ENCODE measurements around the gene MRGPRG.

Gene MRGPRG

DNA sequence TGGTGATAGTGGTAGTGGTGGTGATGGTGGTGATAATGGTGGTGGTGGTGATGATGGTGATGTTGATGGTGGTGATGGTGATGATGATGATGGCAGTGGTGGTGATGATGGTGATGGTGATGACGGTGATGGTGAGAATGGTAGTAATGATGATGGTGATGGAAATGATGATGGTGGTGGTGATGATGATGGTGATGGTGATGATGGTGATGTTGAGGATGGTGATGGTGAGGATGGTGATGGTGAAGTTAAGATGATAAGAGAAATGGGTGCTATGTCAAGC is 11.8 kb downstream of the MRGPRG start:
- DNase-seq = no peak

DNA sequence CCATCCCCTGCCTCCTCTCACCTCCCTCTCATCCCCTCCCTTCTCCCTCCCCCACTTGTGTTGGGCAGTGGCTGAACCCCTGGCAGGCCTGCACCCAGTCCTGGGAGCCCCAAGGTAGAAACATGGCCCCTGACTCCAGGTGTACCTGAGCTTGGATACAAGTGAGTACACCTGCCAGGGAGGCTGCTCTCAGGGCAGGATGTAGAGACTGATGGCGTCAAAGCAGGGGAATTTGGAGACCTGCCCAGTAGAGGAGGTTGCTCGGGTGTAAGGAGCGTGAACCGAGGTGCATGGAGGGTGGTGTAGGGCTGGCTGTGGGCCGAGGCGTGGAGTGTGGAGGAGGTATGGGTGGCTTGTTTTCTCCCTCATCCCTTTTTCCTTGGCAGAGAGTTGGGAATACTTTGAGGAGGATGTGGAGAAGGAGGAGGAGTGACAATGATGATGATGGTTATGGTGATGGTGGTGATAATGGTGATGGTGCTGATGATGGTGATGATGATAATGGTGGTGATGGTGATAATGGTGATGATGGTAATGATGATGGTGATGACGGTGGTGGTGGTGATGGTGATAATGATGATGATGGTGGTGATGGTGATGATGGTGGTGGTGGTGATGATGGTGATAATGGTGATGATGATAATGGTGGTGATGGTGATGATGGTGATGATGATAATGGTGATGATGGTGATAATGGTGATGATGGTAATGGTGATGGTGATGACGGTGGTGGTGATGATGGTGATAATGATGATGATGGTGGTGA is 12.3 kb downstream of the MRGPRG start:
- DNase-seq = no peak

DNA sequence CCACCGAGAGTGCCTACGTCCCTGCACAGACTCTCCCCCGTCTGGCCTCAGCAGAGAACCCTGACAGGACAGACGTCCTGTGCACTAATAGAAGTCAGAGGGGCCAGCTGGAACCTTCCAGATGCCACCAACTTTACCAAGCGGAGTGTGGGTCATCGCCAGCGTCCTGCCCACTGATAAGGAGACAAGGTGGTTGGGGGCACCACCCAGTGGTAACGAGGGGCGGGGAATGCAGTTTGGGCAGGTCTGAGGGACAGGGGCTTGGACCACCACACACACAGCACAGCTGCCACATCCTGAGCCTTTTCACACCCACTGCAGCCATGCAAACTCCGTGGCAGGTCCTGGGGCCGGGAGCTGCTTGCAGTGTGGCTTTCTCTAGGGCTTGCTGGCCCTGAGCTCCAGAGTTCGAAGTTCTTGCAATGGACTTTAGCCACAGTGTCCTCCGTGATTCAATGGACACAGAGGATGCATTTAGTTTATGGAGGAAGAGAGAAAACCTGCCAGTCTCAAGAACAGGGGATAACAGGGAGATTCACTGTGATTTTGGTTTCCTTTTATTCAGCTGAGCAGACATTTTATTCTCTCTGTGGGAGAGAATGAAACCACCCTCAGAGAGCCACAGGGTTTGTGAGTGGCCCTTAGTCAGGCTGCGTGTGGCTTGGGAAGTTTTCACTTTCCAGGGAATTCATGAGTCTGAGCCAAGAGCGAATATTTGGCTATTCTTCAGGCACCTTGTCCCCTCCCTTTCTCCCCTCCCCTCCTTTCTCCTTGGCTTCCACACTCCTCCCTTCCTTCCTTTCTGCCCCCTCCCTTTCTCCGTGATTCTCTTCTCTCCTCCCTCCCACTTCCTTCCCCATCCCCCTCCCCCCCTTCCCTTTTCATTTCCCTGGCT is 13.1 kb downstream of the MRGPRG start:
- no peak for DNase-seq

DNA sequence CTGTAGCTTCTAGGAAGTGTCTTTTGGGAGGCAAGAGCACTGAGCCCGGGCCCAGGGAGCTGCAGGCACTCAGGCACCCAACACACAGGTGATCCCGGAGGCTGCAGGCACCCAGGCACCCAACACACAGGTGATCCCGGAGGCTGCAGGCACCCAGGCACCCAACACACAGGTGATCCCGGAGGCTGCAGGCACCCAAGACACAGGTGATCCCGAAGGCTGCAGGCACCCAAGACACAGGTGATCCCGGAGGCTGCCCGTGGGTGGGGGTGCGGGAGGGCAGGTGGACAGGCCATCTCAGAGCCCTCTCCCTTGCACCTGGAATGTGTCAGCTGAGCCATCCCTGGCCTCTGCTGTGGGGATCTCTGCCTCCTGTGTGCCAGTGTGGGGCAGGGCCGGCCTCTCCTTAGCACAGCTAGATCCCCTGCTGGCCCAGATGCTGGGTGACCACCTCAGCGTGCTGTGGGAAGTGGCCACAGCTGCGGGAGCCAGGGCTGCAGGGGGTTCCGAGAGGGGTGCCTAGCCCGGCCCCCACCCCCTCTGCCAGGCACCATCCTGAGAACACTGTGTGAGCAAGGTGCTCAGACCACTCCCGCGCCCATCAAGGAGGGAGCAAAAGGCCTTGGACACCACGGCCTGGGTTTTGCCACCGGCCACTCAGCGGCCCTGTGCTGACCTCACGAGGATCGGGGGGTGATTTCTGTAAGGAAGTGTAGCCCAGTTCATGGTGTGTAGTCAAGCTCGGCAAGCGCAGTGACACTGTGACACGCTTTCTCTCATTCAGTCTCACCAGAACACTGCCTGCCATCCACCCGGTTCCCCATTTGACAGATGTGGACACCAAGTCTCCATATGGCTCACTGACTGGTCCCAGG is 14.2 kb downstream of the MRGPRG start:
- DNase-seq = no peak

DNA sequence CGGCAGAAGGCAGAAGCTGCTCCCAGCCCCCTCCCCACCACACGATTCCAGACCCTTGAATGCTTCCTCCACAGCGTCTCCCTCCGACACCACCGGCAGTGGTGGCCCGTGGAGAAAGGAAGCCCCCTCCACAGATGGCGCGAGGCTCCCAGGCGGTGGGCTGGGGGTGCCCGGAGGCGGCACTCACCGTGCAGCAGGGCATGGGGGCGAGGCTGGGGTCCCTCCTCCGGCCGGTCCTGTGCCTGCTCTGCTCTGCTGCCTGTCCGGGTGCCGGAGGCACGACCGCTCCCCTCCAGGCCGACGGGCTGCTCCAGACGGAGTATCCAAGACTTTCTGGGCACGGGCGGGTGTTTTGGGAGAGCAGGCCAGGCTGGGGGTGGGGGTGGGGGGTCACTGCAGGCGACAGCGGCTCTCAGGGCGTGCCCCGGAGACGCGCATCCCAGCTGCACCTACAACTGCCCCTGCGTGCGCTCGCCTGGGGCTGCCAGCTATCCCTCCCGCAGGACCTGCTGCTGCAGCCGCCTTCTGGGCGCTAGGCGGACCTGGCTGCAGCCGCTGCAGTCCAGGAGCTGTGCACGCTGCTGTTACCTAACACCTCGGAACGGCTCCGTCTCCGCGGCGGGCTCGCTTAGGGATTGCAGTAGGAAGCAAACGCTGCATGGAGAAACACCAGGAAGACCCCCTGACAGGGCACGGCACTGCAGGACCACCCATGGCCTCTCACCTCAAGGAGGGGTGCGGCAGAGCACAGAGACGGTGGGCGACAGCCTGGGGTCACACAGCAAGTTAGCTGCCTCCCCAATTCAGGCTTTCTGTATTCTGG is 15.2 kb downstream of the MRGPRG start:
- no peak for DNase-seq

DNA sequence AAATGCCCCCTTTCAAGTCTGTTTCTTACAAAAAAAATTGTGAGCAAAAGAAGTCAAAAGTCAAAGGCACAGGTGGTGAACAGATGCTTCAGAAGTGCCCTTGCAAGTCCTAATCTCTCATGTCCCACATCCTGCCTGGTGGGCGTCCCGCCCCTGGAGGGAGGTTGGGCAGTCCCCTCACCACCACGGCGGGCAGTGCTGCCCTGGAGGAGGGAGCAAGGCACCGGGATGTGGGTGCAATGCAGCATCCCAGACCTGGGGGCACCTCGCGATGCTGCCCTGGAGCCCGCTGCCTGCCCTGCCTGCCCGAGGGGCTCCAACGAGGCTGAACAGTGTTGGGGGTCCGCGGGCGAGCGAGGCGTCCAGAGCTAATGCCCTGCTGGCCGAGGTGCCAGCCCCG is 15.9 kb downstream of the MRGPRG start:
- no peak for DNase-seq

DNA sequence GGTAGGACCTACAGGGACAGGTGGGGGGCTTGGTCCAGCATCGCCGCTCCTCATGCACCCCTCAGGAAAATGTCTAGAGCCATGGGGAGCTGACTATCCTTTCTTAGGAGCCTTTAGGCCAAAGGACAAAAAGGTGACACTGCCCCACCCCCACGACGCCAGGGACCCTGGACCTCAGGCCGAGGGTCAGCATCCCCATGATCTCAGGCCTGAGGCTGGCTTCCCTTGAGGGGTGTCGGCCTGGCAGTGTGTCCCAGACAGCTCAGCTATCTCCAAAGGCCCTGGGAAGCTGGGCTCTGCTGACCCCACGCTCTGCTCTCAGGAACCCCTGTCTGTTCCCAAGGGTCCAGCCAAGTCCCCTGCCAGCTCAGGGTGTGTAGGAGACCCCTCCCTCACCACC is 16.3 kb downstream of the MRGPRG start:
- no peak for DNase-seq

DNA sequence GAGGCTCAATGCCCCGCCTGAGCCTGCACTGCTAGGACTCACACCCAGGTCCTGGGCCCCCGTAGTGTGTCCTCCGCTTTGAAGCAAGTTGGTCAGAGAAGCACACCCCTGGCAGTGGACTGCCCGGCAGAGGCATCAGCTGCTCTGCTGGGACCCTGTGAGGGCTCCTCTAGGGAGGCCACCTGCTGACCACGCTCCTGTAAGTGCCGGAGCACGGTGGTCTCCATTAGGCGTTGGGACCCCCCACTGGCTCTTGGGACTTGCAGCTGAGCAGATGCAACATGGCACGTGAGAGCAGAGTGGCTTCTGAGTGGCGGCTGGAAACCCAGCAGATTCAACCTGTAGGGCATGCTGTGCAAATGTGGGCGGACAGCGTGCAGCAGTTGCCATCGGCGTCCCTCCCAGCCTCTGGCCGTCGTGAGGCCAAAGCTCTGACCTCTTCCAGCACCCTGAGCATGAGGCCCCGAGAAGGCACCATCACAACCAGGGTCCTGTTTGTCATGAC is 16.9 kb downstream of the MRGPRG start:
- no peak for DNase-seq

DNA sequence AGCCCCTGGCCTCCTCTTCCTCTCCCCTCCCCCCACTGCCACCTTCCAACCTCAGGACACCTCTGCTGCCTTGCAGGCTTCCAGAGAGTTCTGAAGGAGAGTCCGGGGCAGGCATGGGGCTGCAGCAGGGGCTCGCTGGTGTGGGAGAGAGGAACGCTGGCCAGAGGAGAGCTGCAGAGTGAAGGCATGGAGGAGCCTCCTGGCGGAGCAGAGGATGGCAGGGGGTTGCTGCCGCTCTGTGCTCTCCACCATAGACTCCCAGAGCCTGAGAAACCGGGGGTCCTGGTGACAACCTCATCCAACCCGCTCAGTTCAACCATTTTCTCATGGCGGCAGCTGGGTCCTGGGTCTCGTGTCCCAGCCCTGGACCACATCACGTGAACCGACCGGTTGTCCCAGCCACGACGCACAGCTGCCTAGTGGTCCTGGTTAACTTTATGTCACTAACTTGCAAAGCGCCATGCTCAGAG is 17.5 kb downstream of the MRGPRG start:
- DNase-seq = no peak

DNA sequence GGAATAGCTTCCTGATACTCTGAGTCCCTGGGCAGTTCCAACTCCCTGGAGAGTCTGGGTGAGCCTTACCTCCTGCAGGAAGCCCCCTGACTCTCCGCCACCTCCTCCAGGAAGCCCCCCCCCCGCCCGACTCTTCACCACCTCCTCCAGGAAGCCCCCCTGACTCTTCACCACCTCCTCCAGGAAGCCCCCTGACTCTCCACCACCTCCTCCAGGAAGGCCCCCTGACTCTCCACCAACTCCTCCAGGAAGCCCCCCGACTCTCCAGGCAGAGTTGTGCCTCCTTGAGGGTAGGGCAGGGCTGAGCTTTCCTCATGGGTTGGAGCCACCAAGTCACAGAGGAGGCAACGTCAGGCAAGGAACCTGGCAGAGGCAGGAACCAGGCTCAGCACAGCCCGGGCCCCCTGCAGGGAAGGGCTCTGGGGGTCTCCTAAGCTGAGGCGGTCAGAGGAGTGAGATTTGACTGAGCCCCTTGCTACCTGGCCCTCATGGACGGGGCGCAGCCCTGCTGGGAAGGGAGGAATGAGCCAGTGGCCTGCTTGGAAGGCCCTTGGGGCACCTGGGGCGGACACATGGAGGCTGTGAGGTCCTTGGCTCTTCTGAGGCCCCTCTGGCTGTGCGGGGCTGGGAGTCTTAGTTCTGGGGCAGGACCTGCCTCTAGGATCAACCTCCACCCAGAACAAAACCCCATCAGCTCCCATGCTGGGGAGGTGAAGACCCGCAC is 18.1 kb downstream of the MRGPRG start:
- no peak for DNase-seq

DNA sequence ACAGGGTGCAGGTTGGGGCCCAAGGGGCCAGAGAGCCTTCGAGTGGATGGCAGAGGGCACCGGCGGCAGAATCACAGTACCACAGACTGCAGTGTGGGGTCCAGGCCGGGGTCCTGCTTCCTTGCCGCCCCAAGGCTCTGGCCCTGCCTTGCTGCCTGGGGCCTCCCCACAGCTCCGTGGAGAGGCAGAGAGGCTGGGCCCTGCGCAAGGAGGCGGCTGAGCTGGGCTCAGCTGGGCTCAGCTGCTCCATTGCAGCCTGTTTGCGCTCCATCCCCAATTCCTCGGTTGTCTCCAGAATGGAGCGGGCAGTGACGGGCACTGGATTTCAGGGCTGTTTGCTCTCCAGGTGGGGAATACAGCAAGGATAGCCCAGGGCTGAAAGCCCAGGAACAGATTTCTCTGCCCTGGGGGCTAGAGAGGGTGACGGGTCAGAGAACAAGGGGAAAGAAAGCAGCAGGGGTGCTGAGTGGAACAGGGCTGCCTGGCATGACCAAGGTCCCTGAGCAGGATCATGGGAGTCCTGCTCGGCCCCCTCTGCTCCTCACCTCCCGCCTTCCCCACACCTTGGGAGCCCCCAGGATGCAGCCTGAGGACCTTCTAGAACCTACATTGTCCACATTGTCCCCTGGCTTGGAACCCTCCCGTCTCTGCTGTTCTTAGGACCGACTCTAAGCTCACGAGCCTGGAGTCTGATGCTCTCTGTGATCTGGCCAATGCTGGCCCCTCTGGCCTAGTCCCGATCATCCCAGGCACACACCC is 18.9 kb downstream of the MRGPRG start:
- no peak for DNase-seq

DNA sequence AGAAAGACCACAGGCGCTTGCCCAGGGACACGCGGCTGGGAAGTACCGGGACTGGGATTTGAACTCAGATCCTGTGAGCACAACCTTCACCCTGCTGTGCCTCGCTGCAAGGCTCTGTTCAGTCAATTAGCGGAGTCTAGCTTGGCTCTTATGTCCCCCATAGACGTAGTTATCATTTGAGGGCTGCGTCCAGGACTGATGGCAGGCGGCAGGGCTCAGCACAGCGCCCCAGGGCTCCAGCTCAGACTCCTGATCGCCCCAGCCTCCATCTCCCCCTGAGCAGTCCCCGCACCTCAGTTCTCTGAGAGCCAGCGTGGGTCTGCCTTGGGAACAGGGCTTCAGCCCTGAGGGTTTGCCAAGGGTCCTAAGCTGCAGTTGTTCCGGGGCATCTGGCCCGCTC is 19.8 kb downstream of the MRGPRG start:
- no peak for DNase-seq

DNA sequence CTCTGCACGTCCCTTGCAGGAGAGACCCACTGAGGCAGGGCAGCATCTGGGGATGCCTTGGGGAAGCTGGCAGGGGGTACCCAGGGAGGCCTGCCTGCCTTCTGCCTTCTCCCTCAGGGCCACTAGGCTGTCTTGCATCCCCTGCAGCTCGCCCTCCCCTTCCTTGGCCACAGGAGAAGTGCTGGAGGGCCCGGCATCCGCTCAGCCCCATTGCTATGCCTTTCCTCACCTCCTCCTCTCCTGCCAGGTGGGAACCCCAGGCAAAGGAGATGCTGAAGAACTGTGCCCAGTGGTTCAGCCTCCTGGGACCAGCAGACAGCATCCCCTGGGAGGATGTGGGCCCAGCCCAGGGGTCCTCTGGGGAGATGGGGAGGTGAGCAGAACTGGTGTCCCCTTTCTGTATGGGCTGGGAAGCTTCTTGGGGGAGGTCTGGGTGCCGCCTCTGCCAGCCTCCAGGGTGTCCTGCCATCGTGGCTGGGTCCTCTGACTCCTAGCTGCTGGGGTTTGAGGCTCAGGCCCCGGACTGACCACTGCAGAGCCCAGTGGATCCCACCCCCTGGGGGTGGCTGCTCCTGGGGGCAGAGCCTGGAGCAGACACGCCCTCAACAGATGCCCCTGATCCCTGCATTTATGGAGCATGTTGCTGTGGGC is 20.6 kb downstream of the MRGPRG start:
- no peak for DNase-seq

DNA sequence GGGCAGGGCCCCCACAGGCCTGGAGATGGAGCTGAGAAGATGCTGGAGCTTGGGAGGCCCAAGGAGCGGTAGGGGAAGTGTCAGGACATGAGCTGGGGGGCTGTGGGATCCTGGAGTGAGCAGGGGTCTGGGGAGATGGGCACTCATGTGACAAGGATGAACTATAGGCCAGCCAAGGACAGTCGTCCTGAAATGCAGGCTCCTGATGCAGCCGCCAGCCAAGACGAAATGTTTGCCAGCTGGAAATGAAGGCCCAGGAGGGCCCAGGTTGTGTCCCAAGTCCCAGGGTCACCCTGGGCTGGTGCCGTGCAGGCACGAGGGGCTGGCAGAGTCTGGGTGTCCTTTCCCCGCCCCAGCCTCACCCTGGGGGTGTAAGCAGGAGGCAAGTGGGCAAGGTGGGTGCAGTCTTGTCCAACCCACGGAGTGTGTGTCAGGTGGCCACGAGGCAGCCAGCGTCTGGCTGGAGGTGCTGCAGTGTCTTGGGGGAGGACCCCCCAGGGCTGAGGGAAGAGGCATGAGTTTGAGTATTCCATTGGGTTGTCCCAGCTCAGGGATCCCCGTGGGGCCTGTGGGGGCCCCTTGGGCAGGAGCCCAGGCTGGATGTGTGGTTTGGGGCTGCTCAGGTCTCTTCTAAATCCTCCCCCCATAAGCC is 21.4 kb downstream of the MRGPRG start:
- no peak for DNase-seq

DNA sequence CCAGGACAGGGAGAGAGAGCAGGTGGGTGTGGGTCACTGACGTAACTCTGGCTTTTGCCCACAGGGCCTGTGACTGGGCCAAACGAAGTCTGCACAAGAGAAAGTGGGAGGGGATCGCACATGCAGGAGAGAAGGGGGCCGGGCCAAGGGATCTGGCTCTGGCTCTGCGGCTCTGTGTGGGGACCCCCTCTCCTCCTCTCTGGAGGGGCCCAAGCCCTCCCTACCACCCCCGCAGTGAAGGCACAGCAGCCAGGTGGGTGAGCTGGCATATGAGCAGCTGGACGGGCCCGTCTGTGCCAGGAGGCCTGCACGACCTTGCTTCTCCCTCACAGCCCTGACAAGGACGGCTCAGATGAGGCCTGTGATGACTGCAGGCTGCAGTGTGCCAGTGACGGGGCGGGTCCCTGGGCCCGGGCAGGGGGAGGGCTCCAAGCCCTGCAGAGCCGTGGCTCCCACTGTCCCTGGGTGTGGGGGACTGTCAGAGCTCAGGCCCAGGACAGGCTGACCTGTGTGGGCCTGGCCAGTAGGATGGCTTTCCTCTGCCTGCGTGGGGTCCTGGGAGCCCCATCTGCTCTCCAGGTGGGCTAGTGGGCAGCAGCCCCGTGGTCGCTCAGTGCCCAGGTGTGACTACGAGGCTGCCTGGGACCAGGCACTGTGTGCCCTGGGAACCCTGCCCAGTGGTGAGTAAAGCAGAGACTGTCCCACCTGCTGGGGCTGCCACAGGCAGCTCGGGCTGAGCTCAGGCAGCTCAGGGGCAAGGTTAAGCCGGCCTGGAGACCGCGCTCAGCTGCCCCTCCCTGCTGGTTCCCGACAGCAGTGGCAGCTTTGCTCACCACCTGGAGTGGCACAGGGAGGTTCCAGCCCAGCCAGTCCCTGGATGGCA is 22.2 kb downstream of the MRGPRG start:
- no peak for DNase-seq

DNA sequence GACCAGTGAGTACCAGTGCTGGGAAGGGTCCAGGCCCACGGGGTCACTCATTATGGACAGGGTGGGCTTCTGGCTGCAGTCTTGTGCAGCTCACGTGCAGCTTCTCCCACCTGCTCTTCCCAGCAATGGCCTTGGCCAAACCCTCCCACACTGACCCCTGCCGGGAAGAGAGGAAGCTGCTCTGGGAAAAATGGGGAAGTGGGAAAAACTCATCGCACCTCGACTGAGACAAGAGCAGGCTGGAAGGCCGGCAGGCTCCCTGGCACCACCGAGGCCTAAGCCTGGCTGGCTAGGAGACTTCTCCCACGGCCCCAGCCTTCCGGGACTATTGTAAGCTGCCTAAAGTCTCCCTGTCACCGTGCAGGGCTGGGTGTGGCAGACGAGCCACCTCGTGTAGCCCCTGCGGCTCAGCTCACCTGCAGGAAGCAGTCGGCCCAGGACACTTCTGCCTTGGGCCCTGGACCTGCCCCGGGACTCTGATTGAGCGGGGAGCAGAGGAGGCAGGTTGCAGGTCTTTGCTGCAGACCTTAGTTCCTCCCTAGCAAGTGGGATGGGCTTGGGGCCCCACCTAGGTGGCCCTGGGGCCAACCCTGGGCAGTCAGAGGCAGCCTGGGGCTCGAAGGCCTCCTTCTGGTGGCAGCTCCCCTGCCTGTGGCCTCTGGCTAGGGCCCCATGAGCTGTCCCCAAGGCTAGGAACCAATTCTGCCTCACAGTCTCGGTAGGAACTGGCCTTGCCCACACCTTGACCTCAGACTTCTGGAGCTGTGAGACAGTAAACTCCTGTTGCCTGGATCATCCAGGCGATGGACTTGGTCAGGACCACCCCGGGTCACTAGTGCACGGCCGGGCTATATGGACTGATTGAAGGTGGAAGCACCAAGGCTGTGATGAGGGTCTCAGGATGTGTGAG is 23.1 kb downstream of the MRGPRG start:
- DNase-seq = peak; percentile 73

DNA sequence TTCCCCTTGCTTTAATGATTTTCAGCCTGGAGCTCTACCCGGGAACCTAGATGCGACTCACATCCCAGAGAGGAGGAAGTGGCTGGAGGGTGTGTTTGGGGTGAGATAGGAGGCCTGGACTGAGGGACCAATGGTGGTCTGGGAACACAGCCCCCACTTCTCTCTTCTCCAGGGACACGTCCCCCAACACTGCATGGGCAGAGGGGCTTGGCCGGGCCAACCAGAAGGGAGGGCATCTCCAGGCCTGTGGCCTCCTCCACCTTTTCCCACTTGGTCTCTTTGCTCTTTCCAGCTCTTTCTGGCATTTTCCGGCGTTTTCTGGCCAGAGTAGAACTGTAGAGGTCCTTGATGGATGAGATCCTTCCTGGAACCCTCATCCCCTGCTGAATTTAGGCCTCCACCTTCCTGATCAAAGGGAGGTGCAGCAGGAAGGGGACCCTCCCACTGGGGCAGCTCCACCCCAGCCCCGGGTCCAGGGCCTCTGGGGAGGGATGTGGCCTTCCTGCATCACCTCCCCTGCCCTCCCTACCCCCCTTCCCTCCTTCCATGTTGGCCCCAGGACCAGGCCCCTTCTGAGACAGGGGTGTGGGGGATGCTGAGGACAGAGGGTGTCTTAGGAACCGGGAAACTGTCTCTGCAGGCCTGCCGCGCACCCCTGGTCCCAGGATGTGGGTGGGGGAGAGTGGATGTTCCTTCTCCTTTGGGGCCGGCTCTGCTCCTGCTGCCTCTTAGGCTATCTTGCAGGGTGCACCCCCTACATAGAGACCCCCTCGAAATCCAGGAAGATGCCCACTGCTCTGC is 24.4 kb downstream of the MRGPRG start:
- DNase-seq = no peak

Measured in suppressor macrophage treated with lipopolysaccharide for 4 hours (primary cell).